Psoas muscle (tissue), 8 donors: ENCODE data around the gene FAP. TPM values are rescaled to one million over a fixed set of nuclear protein-coding genes. Genes with fewer than 3 reads are reported as not detected.

Source experiments
- ATAC-seq, 4 donors: fragments of 200-7000 bp; cut with Tn5 transposase; one replicate each; pipeline ENCODE4 v1.9.1; 2020; ENCODE audit warnings: moderate library complexity in 3 of 4, mild to moderate bottlenecking in 2 of 4
- DNase-seq, 2 donors: peaks; one replicate each; pipeline ENCODE4 v3.0.0-alpha.2; 2020
- H3K27ac ChIP-seq: fragments of 200-600 bp; one replicate; pipeline ENCODE4 v1.8.0; 2022
- H3K27me3 ChIP-seq, 3 donors: fragments of 200-600 bp in 1 of 3; one replicate each; pipeline versions ENCODE4 v1.6.1 to v1.8.0; 2013 to 2022; ENCODE audit warnings: low read length in 2 of 3, mild to moderate bottlenecking in 2 of 3, moderate library complexity in 1 of 3; ENCODE audit not compliant: insufficient read depth in 3 of 3
- H3K36me3 ChIP-seq, 2 donors: fragments of 200-600 bp in 1 of 2; one replicate each; pipeline versions ENCODE4 v1.6.1 to v1.8.0; 2013 to 2022; ENCODE audit warnings: low read depth in 1 of 2, mild to moderate bottlenecking in 1 of 2, moderate library complexity in 1 of 2; ENCODE audit not compliant: insufficient read depth in 1 of 2
- H3K4me1 ChIP-seq: fragments of 200-600 bp; one replicate; pipeline ENCODE4 v1.8.0; 2022
- H3K4me3 ChIP-seq: fragments of 200-600 bp; one replicate; pipeline ENCODE4 v1.8.0; 2022; ENCODE audit warnings: mild to moderate bottlenecking
- H3K9me3 ChIP-seq: fragments of 200-600 bp; one replicate; pipeline ENCODE4 v1.8.0; 2022
- CTCF ChIP-seq: fragments of 200-600 bp; IDR thresholded peaks from one replicate; pipeline ENCODE4 v1.8.0; 2022; ENCODE audit warnings: antibody characterized with exemption
- WGBS, 3 donors: extraction: QIAGEN DNeasy Blood & Tissue Kit; methylation state at CpG; one replicate each; pipeline versions ENCODE4 v1.1.6 to v1.1.7; 2013; 5-methylcytosine and 5-hydroxymethylcytosine counted together
- intact Hi-C, 2 donors: fragments of 100-400 bp; cut with DNase I; formaldehyde crosslinking; loops; one replicate each; pipeline versions ENCODE4 v1.11.0 to v1.14.2; 2022
- polyA plus RNA-seq, 3 donors: library from polyadenylated mRNA; stranded (reverse); fragments of 200-250 nt; gene quantifications; one replicate each; pipeline ENCODE4 v1.2.3, GENCODE V29; 2013
- total RNA-seq, 4 donors: library from RNA; stranded (reverse); fragmentation: NEBNext Ultra II Directional in 2 of 4; extraction: Animal tissue kit (Norgen Biotek cat#: 25700) in 2 of 4; gene quantifications; one replicate each; pipeline versions ENCODE4 v1.2.1 to v1.2.4, GENCODE V29; 2021 to 2023
- donor health status: healthy with polysubstance abuse.
- donor health status: DM: no; HTN: no; CAD: no; lungs with moderate emphysema.
- donor health status: Bipolar disorder and iron deficiency.
- donor health status: healthy.
- donor health status: DM: yes; HTN: yes; CAD: no.
- donor health status: DM: no; HTN: no; CAD: no.
- donor health status: DM: no; HTN: no; CAD: no.
- donor health status: DM: yes; HTN: yes; CAD: no.

FAP gene
- total and polyA plus RNA-seq, 7 donors: 0.96 to 7.5 (median 1.6) TPM

GRCh38 chr2:162230761-162231160 is 12.5 kb downstream of the FAP start:
- H3K4me1 ChIP-seq: no peaks in the 10 kb centered on the region
- intact Hi-C loops: no loop called here
- ATAC-seq: no peak
- H3K36me3 ChIP-seq: no peaks in the 10 kb centered on the region
- no peak for TF ChIP-seq CTCF
- no peaks in the 10 kb centered on the region for H3K9me3 ChIP-seq
- H3K27me3 ChIP-seq: no peaks in the 10 kb centered on the region
- no peak overlapping the region for H3K4me3 ChIP-seq
- H3K27ac ChIP-seq: no peak overlapping the region
- 52 to 90% (median 88%) methylated on average over 1 of the region's 1 CpG for WGBS, 3 donors
- no peak for DNase-seq

DNA sequence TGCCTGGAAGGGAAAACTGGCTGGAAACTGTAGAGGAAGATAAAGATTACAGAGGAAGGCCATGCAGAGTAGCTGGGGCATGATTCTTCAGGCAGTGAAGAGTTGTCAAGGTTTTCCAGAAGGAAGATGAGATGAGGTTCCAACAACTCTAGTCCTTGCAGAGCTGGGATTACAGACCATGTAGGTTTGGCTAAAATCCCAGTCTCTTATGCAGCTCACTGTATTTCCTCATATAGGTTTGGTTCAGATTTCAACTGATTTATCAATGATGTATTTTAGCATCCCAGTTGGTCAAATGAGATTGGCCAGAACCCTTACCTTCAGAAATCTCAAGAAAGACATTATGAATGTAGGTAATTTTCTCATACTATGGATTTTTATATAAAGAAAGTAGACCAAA is 16.4 kb downstream of the FAP start:
- DNase-seq (no peak), ATAC-seq (no peak)
- Histone ChIP-seq H3K27ac (no peak overlapping the region), H3K4me1 (no peaks in the 10 kb centered on the region), H3K9me3 (no peaks in the 10 kb centered on the region), H3K4me3 (no peak overlapping the region), H3K36me3 (no peaks in the 10 kb centered on the region), H3K27me3 (no peaks in the 10 kb centered on the region)
- TF ChIP-seq CTCF: no peak
- intact Hi-C loops: no loop called here

GRCh38 chr2:162221064-162221463 is 22.2 kb downstream of the FAP start:
- Histone ChIP-seq H3K9me3 (no peaks in the 10 kb centered on the region), H3K36me3 (no peaks in the 10 kb centered on the region), H3K27me3 (no peaks in the 10 kb centered on the region), H3K4me1 (no peaks in the 10 kb centered on the region), H3K4me3 (no peak overlapping the region), H3K27ac (no peak overlapping the region)
- WGBS, 3 donors: 42 to 60% (median 45%) methylated on average over 11 of the region's 11 CpGs
- ATAC-seq: peak; percentile 53 to 82 (median 60)
- peak; percentile 78 for TF ChIP-seq CTCF
- intact Hi-C loops: loop anchor here (2.0 kb wide), 2 partner anchors 76 to 78 kb away; no protein-coding TSS in a partner anchor
- DNase-seq: peak; percentile 65 to 74

DNA sequence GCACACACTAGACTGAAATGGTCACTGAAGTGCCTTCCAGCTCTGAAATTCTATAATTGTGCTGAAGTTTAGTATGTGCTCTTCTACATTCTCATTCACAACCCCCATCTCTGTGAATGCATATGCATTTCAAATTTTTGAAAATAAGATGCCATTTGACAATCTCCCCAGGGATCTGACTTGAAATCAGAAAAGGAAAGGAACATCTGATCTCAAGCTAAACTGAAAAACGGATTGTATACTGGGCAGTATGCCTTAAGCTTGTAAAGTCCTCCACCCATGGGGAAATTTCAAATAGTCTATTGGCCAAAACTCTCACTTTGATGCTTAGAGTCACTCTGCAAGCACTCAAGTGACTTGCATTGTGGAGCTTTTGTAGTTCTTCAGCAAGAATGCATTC is 22.9 kb downstream of the FAP start:
- H3K27ac ChIP-seq: no peak overlapping the region
- H3K9me3 ChIP-seq: no peaks in the 10 kb centered on the region
- no peak overlapping the region for H3K4me3 ChIP-seq
- DNase-seq (no peak), ATAC-seq (no peak)
- H3K27me3 ChIP-seq: no peaks in the 10 kb centered on the region
- WGBS, 3 donors: 50 to 61% (median 54%) methylated on average over 1 of the region's 1 CpG
- H3K36me3 ChIP-seq: no peaks in the 10 kb centered on the region
- intact Hi-C loops: loop anchor here (2.0 kb wide), 2 partner anchors 76 to 78 kb away; no protein-coding TSS in a partner anchor
- no peaks in the 10 kb centered on the region for H3K4me1 ChIP-seq
- no peak for TF ChIP-seq CTCF

- H3K4me1 ChIP-seq: no peaks in the 10 kb centered on the region
- no peaks in the 10 kb centered on the region for H3K36me3 ChIP-seq
- no peaks in the 10 kb centered on the region for H3K9me3 ChIP-seq
- 69 to 79% (median 77%) methylated on average over 4 of the region's 4 CpGs for WGBS, 3 donors
- ATAC-seq: no peak
- intact Hi-C loops: no loop called here
- H3K27ac ChIP-seq: no peak overlapping the region
- no peaks in the 10 kb centered on the region for H3K27me3 ChIP-seq
- no peak for DNase-seq
- H3K4me3 ChIP-seq: no peak overlapping the region
- TF ChIP-seq CTCF: no peak
Measured at GRCh38 chr2:162219426-162219825, 23.8 kb downstream of the FAP start.
